K562 (cell line): ENCODE measurements around the gene SLC35F5. TPM values are rescaled to one million over a fixed set of nuclear protein-coding genes. Genes with fewer than 3 reads are reported as not detected.

Source experiments
- ASH1L ChIP-seq: fragments of 450-650 bp; IDR thresholded peaks from 2 replicates; pipeline ENCODE4 v1.6.1; 2018; ENCODE audit warnings: borderline replicate concordance, mild to moderate bottlenecking, low read depth; ENCODE audit not compliant: partially characterized antibody
- ESRRB ChIP-seq: fragments of 250-450 bp; sonication (Bioruptor Pico); IDR thresholded peaks from 2 replicates; pipeline ENCODE4 v1.5.0; 2020; ENCODE audit warnings: mild to moderate bottlenecking, moderate library complexity, borderline replicate concordance
- FOXJ2 ChIP-seq: fragments of 200-800 bp; sonication (Bioruptor generic); IDR thresholded peaks from 2 replicates; pipeline ENCODE4 v1.6.1; 2016; ENCODE audit warnings: missing genetic modification characterization, missing compliant biosample characterization
- HMG20A ChIP-seq: fragments of 450-650 bp; formaldehyde crosslinking; conservative IDR thresholded peaks from 2 replicates; pipeline ENCODE4 v1.4.0; 2020; ENCODE audit warnings: mild to moderate bottlenecking, mixed read lengths
- HNRNPUL1 ChIP-seq: fragments of 200-400 bp; formaldehyde crosslinking; IDR thresholded peaks from 2 replicates; pipeline ENCODE4 v1.6.1; 2017; ENCODE audit warnings: low read length
- HSF4 ChIP-seq: fragments of 250-450 bp; sonication (Bioruptor Pico); IDR thresholded peaks from 2 replicates; pipeline ENCODE4 v2.1.2; 2022; ENCODE audit warnings: mild to moderate bottlenecking, moderate library complexity, borderline replicate concordance
- NR2C2 ChIP-seq, 2 experiments: fragments of 200-800 bp in 1 of 2; sonication (Bioruptor generic) in 1 of 2; sonication (generic) in 1 of 2; formaldehyde crosslinking in 1 of 2; IDR thresholded peaks; 2 replicates each; pipeline versions ENCODE4 v1.6.1 to v1.8.0; 2016 to 2022; ENCODE audit warnings: mild to moderate bottlenecking in 1 of 2, missing compliant biosample characterization in 1 of 2, missing genetic modification characterization in 1 of 2, missing genetic modification reagents in 1 of 2
- PURB ChIP-seq: sonication (generic); formaldehyde crosslinking; IDR thresholded peaks from 2 replicates; pipeline ENCODE4 v1.9.0; 2021; ENCODE audit warnings: low read depth, mild to moderate bottlenecking, missing genetic modification reagents
- SIRT6 ChIP-seq: IDR thresholded peaks from one replicate; pipeline ENCODE4 v1.6.1; 2012; ENCODE audit warnings: low read depth, mild to moderate bottlenecking, control low read depth, inconsistent platforms, low read length, moderate library complexity
- TRIM28 ChIP-seq: fragments of 450-650 bp; IDR thresholded peaks from 2 replicates; pipeline ENCODE4 v1.6.1; 2017
- XRCC4 ChIP-seq: IDR thresholded peaks from one replicate; pipeline ENCODE4 v1.6.1; 2011; ENCODE audit not compliant: insufficient read depth, insufficient read length; ENCODE audit errors: extremely low read depth
- ZNF41 ChIP-seq: fragments of 250-450 bp; sonication (Bioruptor Pico); conservative IDR thresholded peaks from 2 replicates; pipeline ENCODE4 v1.4.0; 2020; ENCODE audit warnings: mild to moderate bottlenecking
- ZNF79 ChIP-seq: fragments of 250-450 bp; sonication (Bioruptor Pico); IDR thresholded peaks from 2 replicates; pipeline ENCODE4 v1.4.0; 2020; ENCODE audit warnings: low read depth, mild to moderate bottlenecking, moderate library complexity
- polyA plus RNA-seq, 8 experiments: library from polyadenylated mRNA; depleted of rRNA in 4 of 8; stranded (reverse) in 5 of 8; unstranded in 3 of 8; fragments of >200 nt; fragmentation: Nextera tagmentation in 2 of 8; fragmentation: Illumina TruSeq in 1 of 8; extraction: Ambion mirVana in 2 of 8; extraction: Trizol in 1 of 8; gene quantifications; 2 replicates each; pipeline versions ENCODE4 v1.2.1 to v1.2.3, GENCODE V29; 2011 to 2014; ENCODE audit warnings: inconsistent platforms in 1 of 8, missing spikeins in 1 of 8
- total RNA-seq, 7 experiments: library from RNA; depleted of rRNA in 6 of 7; stranded (reverse); fragments of >200 nt in 6 of 7; fragmentation: Illumina TruSeq in 2 of 7; extraction: Trizol in 2 of 7; gene quantifications; 2 replicates each; pipeline versions ENCODE4 v1.2.1 to v1.2.3, GENCODE V29; 2011 to 2021; ENCODE audit warnings: low replicate concordance in 1 of 7
- TF ChIP-seq, protein P1 (sequence below): fragments of 250-450 bp; sonication (Bioruptor Pico); IDR thresholded peaks from 2 replicates; pipeline ENCODE4 v1.9.0; 2021; ENCODE audit warnings: mild to moderate bottlenecking
- TF ChIP-seq, protein P2 (sequence below): fragments of 250-450 bp; sonication (Bioruptor Pico); IDR thresholded peaks from 2 replicates; pipeline ENCODE4 v1.5.0; 2021
- TF ChIP-seq, protein P3 (sequence below): fragments of 450-650 bp; IDR thresholded peaks from 2 replicates; pipeline ENCODE4 v1.6.1; 2016; ENCODE audit warnings: mild to moderate bottlenecking, moderate library complexity

SLC35F5 gene
- total and polyA plus RNA-seq, 9 of the 15 experiments (the other 6 are each of a cell fraction or from before 2014, with no cell fraction given), result 4.9 to 50.7 (median 30.5) TPM

DNA sequence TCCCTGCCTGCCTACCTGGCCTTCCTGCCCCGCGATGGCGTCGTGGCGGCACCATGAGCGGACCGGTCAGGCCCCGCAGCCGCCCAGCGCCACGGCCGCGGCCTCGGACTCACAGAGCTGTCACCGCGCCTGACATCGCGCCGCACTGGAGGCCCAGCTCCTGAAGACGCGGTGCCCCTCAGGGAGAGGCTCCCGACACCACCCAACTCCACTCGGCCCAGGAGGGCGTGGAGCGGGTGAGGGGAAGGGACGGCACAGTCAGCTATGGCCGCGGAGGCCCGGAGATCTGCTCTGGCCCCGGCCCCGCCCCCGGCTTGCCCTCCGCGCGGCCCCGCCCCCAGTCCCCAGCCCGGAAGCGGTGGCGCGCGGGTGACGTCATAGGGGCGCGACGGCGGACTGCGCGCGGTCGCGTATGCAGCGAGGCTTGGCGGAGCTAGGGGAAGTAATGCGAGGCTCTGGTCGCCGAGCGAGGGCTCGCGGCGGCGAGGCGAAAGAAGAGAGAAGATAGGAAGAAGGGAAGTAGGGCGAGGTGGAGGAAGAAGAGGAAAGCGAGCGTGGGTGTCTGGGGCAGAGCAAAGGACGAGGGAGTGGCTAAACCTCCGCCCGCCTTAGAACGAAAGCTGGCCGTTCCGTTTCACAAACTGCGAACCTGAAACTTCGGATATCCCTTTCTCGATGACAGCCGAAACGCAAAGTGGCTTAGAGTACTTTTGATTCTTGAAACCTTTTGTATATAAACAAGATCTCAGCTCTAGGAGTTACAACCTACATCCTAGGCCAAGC, at the start of gene SLC35F5 (continued):
- peak; percentile 79 for TF ChIP-seq NR2C2 (CRISPR knock-in tag; IDR thresholded peaks at IDR 0.05)
- TF ChIP-seq NR2C2 (tag; IDR thresholded peaks at IDR 0.05), result peak; percentile 77
- no peak for TF ChIP-seq ESRRB (CRISPR knock-in tag)
- TF ChIP-seq, protein P1, sequence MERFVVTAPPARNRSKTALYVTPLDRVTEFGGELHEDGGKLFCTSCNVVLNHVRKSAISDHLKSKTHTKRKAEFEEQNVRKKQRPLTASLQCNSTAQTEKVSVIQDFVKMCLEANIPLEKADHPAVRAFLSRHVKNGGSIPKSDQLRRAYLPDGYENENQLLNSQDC (CRISPR knock-in tag), result no peak
- no peak for TF ChIP-seq SIRT6
- TF ChIP-seq, protein P2, sequence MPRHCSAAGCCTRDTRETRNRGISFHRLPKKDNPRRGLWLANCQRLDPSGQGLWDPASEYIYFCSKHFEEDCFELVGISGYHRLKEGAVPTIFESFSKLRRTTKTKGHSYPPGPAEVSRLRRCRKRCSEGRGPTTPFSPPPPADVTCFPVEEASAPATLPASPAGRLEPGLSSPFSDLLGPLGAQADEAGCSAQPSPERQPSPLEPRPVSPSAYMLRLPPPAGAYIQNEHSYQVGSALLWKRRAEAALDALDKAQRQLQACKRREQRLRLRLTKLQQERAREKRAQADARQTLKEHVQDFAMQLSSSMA (CRISPR knock-in tag), result no peak
- TF ChIP-seq ZNF79 (CRISPR knock-in tag), result no peak
- TF ChIP-seq FOXJ2 (tag), result peak; percentile 14; the same call in 1 of the 2 replicates
- no peak for TF ChIP-seq ZNF41 (CRISPR knock-in tag)
- no peak for TF ChIP-seq HSF4 (CRISPR knock-in tag)
- TF ChIP-seq ASH1L, result no peak
- no peak for TF ChIP-seq XRCC4
- no peak for TF ChIP-seq PURB (CRISPR knock-in tag)
- TF ChIP-seq, protein P3, sequence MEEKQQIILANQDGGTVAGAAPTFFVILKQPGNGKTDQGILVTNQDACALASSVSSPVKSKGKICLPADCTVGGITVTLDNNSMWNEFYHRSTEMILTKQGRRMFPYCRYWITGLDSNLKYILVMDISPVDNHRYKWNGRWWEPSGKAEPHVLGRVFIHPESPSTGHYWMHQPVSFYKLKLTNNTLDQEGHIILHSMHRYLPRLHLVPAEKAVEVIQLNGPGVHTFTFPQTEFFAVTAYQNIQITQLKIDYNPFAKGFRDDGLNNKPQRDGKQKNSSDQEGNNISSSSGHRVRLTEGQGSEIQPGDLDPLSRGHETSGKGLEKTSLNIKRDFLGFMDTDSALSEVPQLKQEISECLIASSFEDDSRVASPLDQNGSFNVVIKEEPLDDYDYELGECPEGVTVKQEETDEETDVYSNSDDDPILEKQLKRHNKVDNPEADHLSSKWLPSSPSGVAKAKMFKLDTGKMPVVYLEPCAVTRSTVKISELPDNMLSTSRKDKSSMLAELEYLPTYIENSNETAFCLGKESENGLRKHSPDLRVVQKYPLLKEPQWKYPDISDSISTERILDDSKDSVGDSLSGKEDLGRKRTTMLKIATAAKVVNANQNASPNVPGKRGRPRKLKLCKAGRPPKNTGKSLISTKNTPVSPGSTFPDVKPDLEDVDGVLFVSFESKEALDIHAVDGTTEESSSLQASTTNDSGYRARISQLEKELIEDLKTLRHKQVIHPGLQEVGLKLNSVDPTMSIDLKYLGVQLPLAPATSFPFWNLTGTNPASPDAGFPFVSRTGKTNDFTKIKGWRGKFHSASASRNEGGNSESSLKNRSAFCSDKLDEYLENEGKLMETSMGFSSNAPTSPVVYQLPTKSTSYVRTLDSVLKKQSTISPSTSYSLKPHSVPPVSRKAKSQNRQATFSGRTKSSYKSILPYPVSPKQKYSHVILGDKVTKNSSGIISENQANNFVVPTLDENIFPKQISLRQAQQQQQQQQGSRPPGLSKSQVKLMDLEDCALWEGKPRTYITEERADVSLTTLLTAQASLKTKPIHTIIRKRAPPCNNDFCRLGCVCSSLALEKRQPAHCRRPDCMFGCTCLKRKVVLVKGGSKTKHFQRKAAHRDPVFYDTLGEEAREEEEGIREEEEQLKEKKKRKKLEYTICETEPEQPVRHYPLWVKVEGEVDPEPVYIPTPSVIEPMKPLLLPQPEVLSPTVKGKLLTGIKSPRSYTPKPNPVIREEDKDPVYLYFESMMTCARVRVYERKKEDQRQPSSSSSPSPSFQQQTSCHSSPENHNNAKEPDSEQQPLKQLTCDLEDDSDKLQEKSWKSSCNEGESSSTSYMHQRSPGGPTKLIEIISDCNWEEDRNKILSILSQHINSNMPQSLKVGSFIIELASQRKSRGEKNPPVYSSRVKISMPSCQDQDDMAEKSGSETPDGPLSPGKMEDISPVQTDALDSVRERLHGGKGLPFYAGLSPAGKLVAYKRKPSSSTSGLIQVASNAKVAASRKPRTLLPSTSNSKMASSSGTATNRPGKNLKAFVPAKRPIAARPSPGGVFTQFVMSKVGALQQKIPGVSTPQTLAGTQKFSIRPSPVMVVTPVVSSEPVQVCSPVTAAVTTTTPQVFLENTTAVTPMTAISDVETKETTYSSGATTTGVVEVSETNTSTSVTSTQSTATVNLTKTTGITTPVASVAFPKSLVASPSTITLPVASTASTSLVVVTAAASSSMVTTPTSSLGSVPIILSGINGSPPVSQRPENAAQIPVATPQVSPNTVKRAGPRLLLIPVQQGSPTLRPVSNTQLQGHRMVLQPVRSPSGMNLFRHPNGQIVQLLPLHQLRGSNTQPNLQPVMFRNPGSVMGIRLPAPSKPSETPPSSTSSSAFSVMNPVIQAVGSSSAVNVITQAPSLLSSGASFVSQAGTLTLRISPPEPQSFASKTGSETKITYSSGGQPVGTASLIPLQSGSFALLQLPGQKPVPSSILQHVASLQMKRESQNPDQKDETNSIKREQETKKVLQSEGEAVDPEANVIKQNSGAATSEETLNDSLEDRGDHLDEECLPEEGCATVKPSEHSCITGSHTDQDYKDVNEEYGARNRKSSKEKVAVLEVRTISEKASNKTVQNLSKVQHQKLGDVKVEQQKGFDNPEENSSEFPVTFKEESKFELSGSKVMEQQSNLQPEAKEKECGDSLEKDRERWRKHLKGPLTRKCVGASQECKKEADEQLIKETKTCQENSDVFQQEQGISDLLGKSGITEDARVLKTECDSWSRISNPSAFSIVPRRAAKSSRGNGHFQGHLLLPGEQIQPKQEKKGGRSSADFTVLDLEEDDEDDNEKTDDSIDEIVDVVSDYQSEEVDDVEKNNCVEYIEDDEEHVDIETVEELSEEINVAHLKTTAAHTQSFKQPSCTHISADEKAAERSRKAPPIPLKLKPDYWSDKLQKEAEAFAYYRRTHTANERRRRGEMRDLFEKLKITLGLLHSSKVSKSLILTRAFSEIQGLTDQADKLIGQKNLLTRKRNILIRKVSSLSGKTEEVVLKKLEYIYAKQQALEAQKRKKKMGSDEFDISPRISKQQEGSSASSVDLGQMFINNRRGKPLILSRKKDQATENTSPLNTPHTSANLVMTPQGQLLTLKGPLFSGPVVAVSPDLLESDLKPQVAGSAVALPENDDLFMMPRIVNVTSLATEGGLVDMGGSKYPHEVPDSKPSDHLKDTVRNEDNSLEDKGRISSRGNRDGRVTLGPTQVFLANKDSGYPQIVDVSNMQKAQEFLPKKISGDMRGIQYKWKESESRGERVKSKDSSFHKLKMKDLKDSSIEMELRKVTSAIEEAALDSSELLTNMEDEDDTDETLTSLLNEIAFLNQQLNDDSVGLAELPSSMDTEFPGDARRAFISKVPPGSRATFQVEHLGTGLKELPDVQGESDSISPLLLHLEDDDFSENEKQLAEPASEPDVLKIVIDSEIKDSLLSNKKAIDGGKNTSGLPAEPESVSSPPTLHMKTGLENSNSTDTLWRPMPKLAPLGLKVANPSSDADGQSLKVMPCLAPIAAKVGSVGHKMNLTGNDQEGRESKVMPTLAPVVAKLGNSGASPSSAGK, result peak; percentile 45
- no peak; the same call in 1 of the 2 replicates for TF ChIP-seq TRIM28
- TF ChIP-seq HMG20A (CRISPR knock-in tag), result no peak
- no peak for TF ChIP-seq HNRNPUL1
